Measurements from ENCODE around the gene ZNF273.
A peak's percentile ranks its signal among the peaks of the same experiment; 100 is the strongest.
"Not testable (repeated sequence)": the region's sequence is repeated elsewhere in the genome, so short reads cannot be mapped to it uniquely, and the experiment has no call there.

Gene ZNF273

GRCh38 chr7:64877714-64878610, 25.1 kb upstream of the ZNF273 start:
- DNase-seq = peak; percentile 64

GRCh38 chr7:64878684-64879083, 24.4 kb upstream of the ZNF273 start:
- DNase-seq = peak; percentile 83

GRCh38 chr7:64879086-64879730, 23.9 kb upstream of the ZNF273 start:
- peak; percentile 65 for DNase-seq

- no peak for DNase-seq
Observed at GRCh38 chr7:64879800-64880199, 23.3 kb upstream of the ZNF273 start.

GRCh38 chr7:64880322-64881297, 22.5 kb upstream of the ZNF273 start:
- DNase-seq = no peak

- DNase-seq = peak; percentile 38
Observed at GRCh38 chr7:64881461-64882287, 21.4 kb upstream of the ZNF273 start.

GRCh38 chr7:64882341-64883112, 20.5 kb upstream of the ZNF273 start:
- DNase-seq = peak; percentile 94

- peak; percentile 59 for DNase-seq
Observed at GRCh38 chr7:64883113-64883905, 19.8 kb upstream of the ZNF273 start.

GRCh38 chr7:64884085-64884912, 18.8 kb upstream of the ZNF273 start:
- no peak for DNase-seq

GRCh38 chr7:64884913-64885370, 18.1 kb upstream of the ZNF273 start:
- DNase-seq = no peak

- no peak for DNase-seq
Observed at GRCh38 chr7:64885520-64886240, 17.4 kb upstream of the ZNF273 start.

GRCh38 chr7:64886956-64887545, 16.0 kb upstream of the ZNF273 start:
- DNase-seq = no peak

- peak; percentile 91 for DNase-seq
Observed at GRCh38 chr7:64887756-64888508, 15.1 kb upstream of the ZNF273 start.

GRCh38 chr7:64888561-64888900, 14.5 kb upstream of the ZNF273 start:
- DNase-seq = peak; percentile 74

- DNase-seq = peak; percentile 74
Observed at GRCh38 chr7:64888901-64889685, 14.0 kb upstream of the ZNF273 start.

- peak; percentile 46 for DNase-seq
Observed at GRCh38 chr7:64889686-64890162, 13.3 kb upstream of the ZNF273 start.

- not testable (repeated sequence) for DNase-seq
Observed at GRCh38 chr7:64890273-64890672, 12.8 kb upstream of the ZNF273 start.

All from DMS53 (cell line).